Measurements from ENCODE around the gene GFOD2. TPM values are rescaled to one million over a fixed set of nuclear protein-coding genes. Genes with fewer than 3 reads are reported as not detected.

Gene GFOD2
- total and polyA plus RNA-seq, 2 of the 13 experiments (the other 11 are each of a cell fraction or from before 2014, with no cell fraction given), result 11.1 to 17.2 TPM

DNA sequence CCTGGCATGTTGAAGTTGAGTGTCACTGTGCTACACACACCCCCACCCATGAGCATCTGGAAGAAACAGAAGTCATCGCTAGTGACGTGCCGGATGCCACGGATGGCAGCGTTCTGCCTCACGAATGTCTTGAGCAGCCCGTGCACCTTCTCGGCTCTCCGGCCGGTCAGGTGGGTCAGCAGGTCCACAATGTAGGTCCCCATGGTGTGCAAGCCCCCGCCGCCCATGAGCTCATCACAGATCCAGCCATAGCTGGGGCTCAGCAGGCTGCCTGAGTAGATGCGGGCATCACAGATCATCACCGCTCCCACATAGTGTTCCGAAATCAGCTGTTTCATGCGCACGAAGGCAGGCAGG is 43.6 kb downstream of the GFOD2 start:
- BruUV-seq (replicated peaks), result no TSS peak
- DNase-seq (ENCODE audit: low spot score) (no peak), FAIRE-seq (no peak), ATAC-seq (no peak)
- Histone ChIP-seq H4K20me1 (ENCODE audit: insufficient read depth, low read length) (no peaks in the 10 kb centered on the region), H3K27me3 (ENCODE audit: control insufficient read depth in 1 of 2, insufficient read depth in 2 of 2, low read length in 2 of 2) (no peaks in the 10 kb centered on the region), H3K36me3 (replicated peaks in 1 of 2; ENCODE audit: control insufficient read depth in 1 of 2, insufficient read depth in 2 of 2, low read length in 2 of 2) (peaks cover 0 to 8% of the 10 kb centered on the region in 2 experiments; a peak in 2 of 5 replicates), H3K79me2 (ENCODE audit: insufficient read depth, low read length) (no peaks in the 10 kb centered on the region), H3K4me2 (ENCODE audit: low read depth, low read length) (no peak overlapping the region), H2AFZ (ENCODE audit: low read length) (no peak overlapping the region), H3K4me1 (ENCODE audit: insufficient read depth, low read length) (0 out of 2 replicates have a peak, but pooled peaks cover 5% of the 10 kb centered on the region), H3K9ac (ENCODE audit: insufficient read depth, low read depth, low read length) (no peak overlapping the region), H3K4me3 (replicated peaks in 1 of 3; ENCODE audit: insufficient read depth in 1 of 3, low read depth in 2 of 3, low read length in 3 of 3) (no peak overlapping the region), H3K27ac (ENCODE audit: extremely low read length, insufficient read depth, low read length) (no peak overlapping the region), H3K9me3 (ENCODE audit: low read length) (no peaks in the 10 kb centered on the region)
- intact Hi-C loops (cut with micrococcal nuclease; ENCODE audit: unreplicated experiment) (no loop called here), in situ Hi-C loops (cut with HindIII; ENCODE audit: extremely low pct_ligation_motif_present, low pct_unique_long_range_greater_than_20kb) (no loop called here)
- TF ChIP-seq TBP (CRISPR knock-in tag; IDR thresholded peaks at IDR 0.05) (no peak), GFI1 (CRISPR knock-in tag; IDR thresholded peaks at IDR 0.05; ENCODE audit: borderline replicate concordance) (no peak), HNRNPH1 (optimal IDR thresholded peaks at IDR 0.05; ENCODE audit: low read depth, low read length) (no peak), FOXM1 (CRISPR knock-in tag; IDR thresholded peaks at IDR 0.05) (no peak), MYNN (CRISPR knock-in tag; IDR thresholded peaks at IDR 0.05; ENCODE audit: low read depth) (no peak), PHF5A (CRISPR knock-in tag; IDR thresholded peaks at IDR 0.05; ENCODE audit: low read depth, unreplicated experiment) (no peak), ZNF331 (CRISPR knock-in tag; IDR thresholded peaks at IDR 0.05) (no peak), NCOA5 (CRISPR knock-in tag; IDR thresholded peaks at IDR 0.05) (no peak), ZSCAN21 (CRISPR knock-in tag; IDR thresholded peaks at IDR 0.05; ENCODE audit: borderline replicate concordance) (no peak), ADNP (CRISPR knock-in tag; IDR thresholded peaks at IDR 0.05) (no peak), ZNF782 (CRISPR knock-in tag; IDR thresholded peaks at IDR 0.05; ENCODE audit: borderline replicate concordance) (no peak), NONO (IDR thresholded peaks at IDR 0.05) (no peak), NONO (CRISPR knock-in tag; conservative IDR thresholded peaks at IDR 0.05) (no peak), RXRB (CRISPR knock-in tag; IDR thresholded peaks at IDR 0.05; ENCODE audit: borderline replicate concordance) (no peak)
- TF ChIP-seq, protein P1, sequence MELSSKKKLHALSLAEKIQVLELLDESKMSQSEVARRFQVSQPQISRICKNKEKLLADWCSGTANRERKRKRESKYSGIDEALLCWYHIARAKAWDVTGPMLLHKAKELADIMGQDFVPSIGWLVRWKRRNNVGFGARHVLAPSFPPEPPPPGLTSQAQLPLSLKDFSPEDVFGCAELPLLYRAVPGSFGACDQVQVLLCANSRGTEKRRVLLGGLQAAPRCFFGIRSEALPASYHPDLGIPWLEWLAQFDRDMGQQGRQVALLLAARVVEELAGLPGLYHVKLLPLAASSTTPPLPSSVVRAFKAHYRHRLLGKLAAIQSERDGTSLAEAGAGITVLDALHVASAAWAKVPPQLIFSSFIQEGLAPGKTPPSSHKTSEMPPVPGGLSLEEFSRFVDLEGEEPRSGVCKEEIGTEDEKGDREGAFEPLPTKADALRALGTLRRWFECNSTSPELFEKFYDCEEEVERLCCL (CRISPR knock-in tag; IDR thresholded peaks at IDR 0.05; ENCODE audit: borderline replicate concordance), result no peak
- TF ChIP-seq, protein P2, sequence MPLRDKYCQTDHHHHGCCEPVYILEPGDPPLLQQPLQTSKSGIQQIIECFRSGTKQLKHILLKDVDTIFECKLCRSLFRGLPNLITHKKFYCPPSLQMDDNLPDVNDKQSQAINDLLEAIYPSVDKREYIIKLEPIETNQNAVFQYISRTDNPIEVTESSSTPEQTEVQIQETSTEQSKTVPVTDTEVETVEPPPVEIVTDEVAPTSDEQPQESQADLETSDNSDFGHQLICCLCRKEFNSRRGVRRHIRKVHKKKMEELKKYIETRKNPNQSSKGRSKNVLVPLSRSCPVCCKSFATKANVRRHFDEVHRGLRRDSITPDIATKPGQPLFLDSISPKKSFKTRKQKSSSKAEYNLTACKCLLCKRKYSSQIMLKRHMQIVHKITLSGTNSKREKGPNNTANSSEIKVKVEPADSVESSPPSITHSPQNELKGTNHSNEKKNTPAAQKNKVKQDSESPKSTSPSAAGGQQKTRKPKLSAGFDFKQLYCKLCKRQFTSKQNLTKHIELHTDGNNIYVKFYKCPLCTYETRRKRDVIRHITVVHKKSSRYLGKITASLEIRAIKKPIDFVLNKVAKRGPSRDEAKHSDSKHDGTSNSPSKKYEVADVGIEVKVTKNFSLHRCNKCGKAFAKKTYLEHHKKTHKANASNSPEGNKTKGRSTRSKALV (CRISPR knock-in tag; IDR thresholded peaks at IDR 0.05), result no peak
- TF ChIP-seq, protein P3, sequence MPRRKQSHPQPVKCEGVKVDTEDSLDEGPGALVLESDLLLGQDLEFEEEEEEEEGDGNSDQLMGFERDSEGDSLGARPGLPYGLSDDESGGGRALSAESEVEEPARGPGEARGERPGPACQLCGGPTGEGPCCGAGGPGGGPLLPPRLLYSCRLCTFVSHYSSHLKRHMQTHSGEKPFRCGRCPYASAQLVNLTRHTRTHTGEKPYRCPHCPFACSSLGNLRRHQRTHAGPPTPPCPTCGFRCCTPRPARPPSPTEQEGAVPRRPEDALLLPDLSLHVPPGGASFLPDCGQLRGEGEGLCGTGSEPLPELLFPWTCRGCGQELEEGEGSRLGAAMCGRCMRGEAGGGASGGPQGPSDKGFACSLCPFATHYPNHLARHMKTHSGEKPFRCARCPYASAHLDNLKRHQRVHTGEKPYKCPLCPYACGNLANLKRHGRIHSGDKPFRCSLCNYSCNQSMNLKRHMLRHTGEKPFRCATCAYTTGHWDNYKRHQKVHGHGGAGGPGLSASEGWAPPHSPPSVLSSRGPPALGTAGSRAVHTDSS (CRISPR knock-in tag; conservative IDR thresholded peaks at IDR 0.05), result no peak
- WGBS (ENCODE audit: low lambda C conversion rate), result 98% methylated on average over 7 of the region's 17 CpGs
- ChIA-PET POLR2A (no interaction called here), CTCF (ENCODE audit: low intra/inter-chr PET ratio, low total read pairs) (no interaction called here)
